GM10266 (cell line): ENCODE data around the gene NBR1.
"Not testable (repeated sequence)": the region's sequence is repeated elsewhere in the genome, so short reads cannot be mapped to it uniquely, and the experiment has no call there.

Experiments
- DNase-seq: peaks from one replicate; pipeline ENCODE4 v3.0.0; 2012; ENCODE audit errors: extremely low spot score
- CTCF ChIP-seq: IDR thresholded peaks from 2 replicates; pipeline ENCODE4 v1.5.1; 2012; ENCODE audit warnings: mild to moderate bottlenecking, low read depth; ENCODE audit not compliant: control insufficient read depth, insufficient read depth; ENCODE audit errors: missing control alignments

NBR1 gene

GRCh38 chr17:43220511-43221125 lies 49.6 kb downstream of the NBR1 start:
- TF ChIP-seq CTCF, result no peak
- no peak for DNase-seq

GRCh38 chr17:43224146-43224705 lies 53.2 kb downstream of the NBR1 start:
- TF ChIP-seq CTCF, result no peak

GRCh38 chr17:43226393-43226792 lies 55.4 kb downstream of the NBR1 start:
- DNase-seq, result no peak
- TF ChIP-seq CTCF, result no peak

More at GRCh38 chr17:43224146-43224705, 53.2 kb downstream of the NBR1 start:
- DNase-seq, result no peak

- not testable (repeated sequence) for DNase-seq
These were observed 57.2 kb downstream of the NBR1 start, which contains the start of gene CCDC200 for GRCh38 chr17:43228020-43228782. Gene CCDC200, minus strand, starts transcription at chr17:43228623. Its CDS starts 69 bp downstream, at chr17:43228554.

GRCh38 chr17:43231205-43232020 lies 60.4 kb downstream of the NBR1 start:
- not testable (repeated sequence) for DNase-seq

GRCh38 chr17:43232021-43232699 lies 61.1 kb downstream of the NBR1 start:
- DNase-seq, result not testable (repeated sequence)

GRCh38 chr17:43233263-43233662 lies 62.2 kb downstream of the NBR1 start:
- DNase-seq, result not testable (repeated sequence)

GRCh38 chr17:43233877-43234276 lies 62.9 kb downstream of the NBR1 start, which contains the start of gene RNU2-1:
Gene RNU2-1, minus strand, starts transcription at chr17:43233977.
- not testable (repeated sequence) for DNase-seq

- not testable (repeated sequence) for DNase-seq
These were observed 68.6 kb downstream of the NBR1 start for GRCh38 chr17:43239597-43239996.

- DNase-seq, result not testable (repeated sequence)
These were observed 69.8 kb downstream of the NBR1 start for GRCh38 chr17:43240596-43241352.

GRCh38 chr17:43246456-43246855 lies 75.4 kb downstream of the NBR1 start:
- DNase-seq, result not testable (repeated sequence)
